NCI-H2227 (cell line): ENCODE measurements around the gene NIPBL.
"Not testable (repeated sequence)": the region's sequence is repeated elsewhere in the genome, so short reads cannot be mapped to it uniquely, and the experiment has no call there.

Experiments
- DNase-seq: peaks from one replicate; lab custom pipeline; 2025; ENCODE audit not compliant: unreplicated experiment; lab: John Stamatoyannopoulos, UW

Gene NIPBL

GRCh38 chr5:36901077-36901476 is 24.5 kb downstream of the NIPBL start:
- not testable (repeated sequence) for DNase-seq

GRCh38 chr5:36901856-36902255 is 25.3 kb downstream of the NIPBL start:
- DNase-seq, result no peak

- DNase-seq, result no peak
Observed at GRCh38 chr5:36902353-36902752, 25.8 kb downstream of the NIPBL start.

GRCh38 chr5:36904677-36905076 is 28.1 kb downstream of the NIPBL start:
- no peak for DNase-seq

GRCh38 chr5:36908544-36909260 is 32.1 kb downstream of the NIPBL start:
- DNase-seq, result no peak

GRCh38 chr5:36915653-36916052 is 39.1 kb downstream of the NIPBL start:
- no peak for DNase-seq

GRCh38 chr5:36916614-36917013 is 40.0 kb downstream of the NIPBL start:
- DNase-seq, result not testable (repeated sequence)

GRCh38 chr5:36917358-36917757 is 40.8 kb downstream of the NIPBL start:
- DNase-seq, result not testable (repeated sequence)

GRCh38 chr5:36919238-36919637 is 42.7 kb downstream of the NIPBL start:
- DNase-seq, result no peak

- no peak for DNase-seq
Observed at GRCh38 chr5:36919650-36920049, 43.1 kb downstream of the NIPBL start.

GRCh38 chr5:36928947-36929346 is 52.4 kb downstream of the NIPBL start:
- DNase-seq, result no peak

GRCh38 chr5:36929438-36929837 is 52.9 kb downstream of the NIPBL start:
- no peak for DNase-seq

GRCh38 chr5:36932056-36932455 is 55.5 kb downstream of the NIPBL start:
- no peak for DNase-seq

- no peak for DNase-seq
Observed at GRCh38 chr5:36932699-36933098, 56.1 kb downstream of the NIPBL start.

- DNase-seq, result no peak
Observed at GRCh38 chr5:36934740-36935356, 58.3 kb downstream of the NIPBL start.

- DNase-seq, result no peak
Observed at GRCh38 chr5:36935805-36936204, 59.2 kb downstream of the NIPBL start.

- no peak for DNase-seq
Observed at GRCh38 chr5:36936309-36936708, 59.7 kb downstream of the NIPBL start.

- DNase-seq, result no peak
Observed at GRCh38 chr5:36938129-36938528, 61.6 kb downstream of the NIPBL start.

GRCh38 chr5:36939969-36940858 is 63.6 kb downstream of the NIPBL start:
- DNase-seq, result no peak

GRCh38 chr5:36943584-36943983 is 67.0 kb downstream of the NIPBL start:
- no peak for DNase-seq

GRCh38 chr5:36944024-36944423 is 67.5 kb downstream of the NIPBL start:
- no peak for DNase-seq
